NT2/D1 (cell line): ENCODE data around the gene GNG3.

Experiments used
- SUZ12 ChIP-seq: IDR thresholded peaks from 2 replicates; pipeline ENCODE4 v1.6.1; 2011; ENCODE audit not compliant: insufficient read length, insufficient read depth; ENCODE audit errors: extremely low read depth
- YY1 ChIP-seq: IDR thresholded peaks from 2 replicates; pipeline ENCODE4 v1.6.1; 2011; ENCODE audit not compliant: insufficient read length, insufficient read depth
- ZNF274 ChIP-seq: IDR thresholded peaks from 2 replicates; pipeline ENCODE4 v1.6.1; 2011; ENCODE audit warnings: mild to moderate bottlenecking, low read depth, low read length

- no peak for TF ChIP-seq ZNF274
- no peak for TF ChIP-seq SUZ12
- no peak for TF ChIP-seq YY1
These were observed 19.4 kb downstream of the GNG3 start for GRCh38 chr11:62726915-62727164.
